NCI-H748 (cell line): ENCODE measurements around the gene OGFOD1.

Experiments
- DNase-seq: peaks from one replicate; lab custom pipeline; 2025; ENCODE audit not compliant: unreplicated experiment; lab: John Stamatoyannopoulos, UW

OGFOD1 gene

DNA sequence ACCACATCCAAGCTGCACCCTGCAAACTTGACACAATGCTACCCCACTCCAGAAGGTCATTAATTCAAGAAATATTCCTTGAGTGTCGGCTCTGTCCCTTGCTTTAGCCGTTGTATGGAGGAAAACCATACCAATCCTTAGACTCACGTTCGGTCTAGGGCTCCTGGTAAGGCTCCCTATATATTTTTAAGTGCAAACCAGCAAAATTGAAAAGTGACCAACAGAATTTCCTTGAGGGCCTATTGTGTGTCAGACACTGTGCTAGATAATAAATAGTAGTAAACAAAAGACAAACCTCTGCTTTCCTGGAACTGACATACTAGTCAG is 68.9 kb downstream of the OGFOD1 start:
- DNase-seq = no peak

DNA sequence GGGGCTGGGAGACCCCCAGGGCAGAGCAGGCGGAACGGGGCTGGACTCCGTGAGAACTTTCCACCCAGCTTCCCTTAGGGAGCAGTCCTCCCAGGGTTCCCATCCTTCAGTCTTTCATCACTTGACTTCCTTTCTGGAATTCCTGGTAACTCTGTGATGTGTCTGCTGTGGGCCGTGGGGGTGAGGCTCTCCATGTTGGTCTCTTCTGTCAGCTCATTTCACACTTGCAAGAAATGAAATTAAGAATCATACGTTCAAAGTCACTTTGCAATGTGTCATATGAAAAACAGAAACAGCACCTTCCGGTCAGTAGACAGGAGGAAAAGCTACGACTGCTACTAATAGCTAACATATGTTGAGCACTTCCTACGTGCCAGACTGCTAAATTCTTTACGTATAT is 73.9 kb downstream of the OGFOD1 start:
- no peak for DNase-seq
